GM19351 (cell line): Measurements from ENCODE around the gene MMRN2.
"Not testable (repeated sequence)": the region's sequence is repeated elsewhere in the genome, so short reads cannot be mapped to it uniquely, and the experiment has no call there.

Experiments used
- ATAC-seq: cut with Tn5 transposase; IDR thresholded peaks from one replicate; pipeline ENCODE4 v1.9.1; 2021; ENCODE audit warnings: mild to moderate bottlenecking, moderate library complexity; ENCODE audit not compliant: unreplicated experiment

Gene MMRN2

GRCh38 chr10:86956195-86956847 lies 1.1 kb downstream of the MMRN2 start:
- no peak for ATAC-seq

GRCh38 chr10:86955501-86956194 lies 1.8 kb downstream of the MMRN2 start:
- no peak for ATAC-seq

DNA sequence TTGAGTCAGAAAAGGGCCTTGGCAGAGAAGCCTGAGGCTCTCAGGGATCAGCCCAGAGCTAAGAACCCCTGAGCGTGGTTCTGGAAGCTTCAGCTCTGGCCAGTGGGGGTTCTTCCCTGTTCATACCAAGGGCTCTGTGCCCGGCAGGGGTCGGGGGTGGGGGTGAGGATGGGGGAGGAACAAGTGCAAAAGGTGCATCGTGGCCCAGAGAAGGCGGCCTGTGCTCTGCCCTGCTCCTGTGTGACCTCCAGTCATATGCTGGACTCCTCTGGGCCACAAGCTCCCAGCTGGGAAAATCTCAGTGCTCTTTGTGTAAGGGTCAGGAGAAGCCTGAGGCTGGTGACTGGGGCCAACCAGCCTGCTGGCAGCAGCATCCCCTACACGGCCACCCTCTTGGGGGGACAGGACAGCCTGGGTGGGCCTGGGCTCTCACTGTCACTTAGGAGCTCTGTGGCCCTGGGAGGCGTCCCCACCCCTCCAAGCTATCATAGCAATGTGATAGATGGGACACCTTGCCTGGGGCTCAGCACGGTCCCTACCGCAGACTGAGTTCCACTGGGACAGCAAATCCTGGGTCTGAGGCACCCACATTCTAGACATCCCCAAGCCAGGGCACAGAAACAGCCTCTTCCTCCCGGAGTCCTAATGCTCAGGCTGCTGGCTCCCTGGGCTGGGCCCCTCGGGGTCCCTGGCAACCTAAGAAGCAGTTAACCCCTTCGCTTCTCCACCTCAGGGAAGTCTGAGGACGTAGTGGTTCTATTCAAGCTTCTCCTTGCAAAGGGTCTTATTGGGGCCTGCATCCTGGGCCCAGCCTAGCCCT lies 2.5 kb downstream of the MMRN2 start:
- ATAC-seq: no peak

DNA sequence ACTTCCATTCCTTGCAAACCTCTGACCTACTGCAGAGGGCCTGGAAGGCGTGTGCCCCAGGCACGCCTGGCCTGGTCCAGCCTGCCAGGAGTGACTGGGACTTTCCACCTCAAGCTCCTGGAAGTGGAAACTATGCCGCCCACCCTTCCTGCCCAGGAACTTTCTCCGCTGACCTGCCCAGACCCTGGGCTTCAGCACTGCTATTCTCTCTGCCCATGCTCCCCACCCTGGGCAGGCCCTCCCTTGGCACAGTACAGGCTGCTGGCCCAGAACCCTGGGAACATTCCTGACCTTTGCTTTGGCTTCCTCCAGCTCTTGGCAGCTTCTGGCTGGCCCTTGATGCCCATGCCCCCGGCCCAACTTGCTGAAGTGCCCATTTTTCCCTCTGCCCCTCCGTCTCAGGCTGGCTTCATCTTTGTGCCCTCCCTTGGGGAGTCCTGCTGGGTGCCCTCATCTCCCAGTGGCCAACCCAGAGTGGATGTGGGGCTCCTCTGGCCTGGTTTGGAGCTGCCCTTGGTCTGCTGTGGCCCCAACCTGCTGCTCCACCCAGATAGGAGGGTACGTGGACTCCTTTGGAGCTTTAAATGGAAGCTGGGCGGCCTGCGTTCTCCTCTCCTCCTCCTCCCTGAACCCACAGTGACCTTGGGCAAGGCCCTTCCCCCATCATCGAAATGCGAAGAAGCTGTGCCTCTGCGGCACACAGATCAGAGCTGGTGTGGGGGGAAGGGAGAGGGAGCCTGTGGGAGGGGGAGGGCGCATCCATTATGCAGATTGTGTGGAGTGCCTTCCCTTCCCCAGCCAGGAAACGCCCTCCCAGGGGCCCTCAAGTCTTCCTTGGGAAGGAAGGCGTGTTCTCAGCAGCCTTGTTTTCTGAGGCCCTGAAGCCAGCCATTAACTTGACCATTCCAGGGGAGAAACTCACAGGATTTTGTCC lies 3.4 kb downstream of the MMRN2 start:
- no peak for ATAC-seq

DNA sequence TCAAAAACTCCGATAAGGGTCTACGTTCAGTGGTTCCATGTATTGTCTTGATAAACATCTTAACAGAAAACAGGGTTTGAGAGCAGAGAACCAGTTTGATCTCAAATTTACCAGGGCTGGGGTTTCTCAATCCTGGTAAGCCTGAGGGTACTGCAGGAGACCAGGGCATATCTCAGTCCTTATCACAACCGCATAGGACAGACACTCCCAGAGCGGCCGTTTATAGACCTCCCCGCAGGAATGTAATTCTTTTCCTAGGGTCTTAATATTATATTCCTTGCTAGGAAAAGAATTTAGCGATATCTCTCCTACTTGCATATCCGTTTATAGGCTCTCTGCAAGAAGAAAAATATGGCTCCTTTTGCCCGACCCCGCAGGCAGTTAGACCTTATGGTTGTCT lies 4.7 kb downstream of the MMRN2 start:
- ATAC-seq: not testable (repeated sequence)

GRCh38 chr10:86952106-86952505 lies 5.3 kb downstream of the MMRN2 start:
- ATAC-seq: no peak

DNA sequence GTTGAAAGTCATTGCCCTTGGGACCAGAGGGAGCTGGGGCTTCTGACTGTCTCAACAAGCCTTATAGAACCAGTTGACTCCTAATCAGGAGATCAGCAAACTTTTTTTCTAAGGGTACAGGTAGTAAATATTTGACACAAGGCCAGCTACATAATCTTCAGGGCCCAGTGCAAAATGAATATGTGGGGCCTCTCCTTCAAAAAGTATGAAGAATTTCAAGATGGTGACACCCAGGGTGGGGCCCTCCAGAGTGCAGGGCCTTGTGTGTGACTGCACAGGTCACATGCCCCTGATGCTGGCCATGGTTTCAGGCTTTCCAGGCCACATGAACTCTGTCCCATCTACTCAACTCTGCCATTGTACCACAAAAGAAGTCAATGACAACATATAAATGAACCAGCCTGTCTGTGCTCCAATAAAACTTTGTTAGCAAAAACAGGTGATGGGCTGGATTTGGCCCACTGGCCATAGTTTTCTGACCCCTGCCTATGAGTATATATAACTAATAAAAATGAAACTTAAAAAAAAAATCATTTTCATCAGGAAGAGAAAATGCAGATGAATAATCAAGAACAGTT lies 6.1 kb downstream of the MMRN2 start:
- no peak for ATAC-seq

DNA sequence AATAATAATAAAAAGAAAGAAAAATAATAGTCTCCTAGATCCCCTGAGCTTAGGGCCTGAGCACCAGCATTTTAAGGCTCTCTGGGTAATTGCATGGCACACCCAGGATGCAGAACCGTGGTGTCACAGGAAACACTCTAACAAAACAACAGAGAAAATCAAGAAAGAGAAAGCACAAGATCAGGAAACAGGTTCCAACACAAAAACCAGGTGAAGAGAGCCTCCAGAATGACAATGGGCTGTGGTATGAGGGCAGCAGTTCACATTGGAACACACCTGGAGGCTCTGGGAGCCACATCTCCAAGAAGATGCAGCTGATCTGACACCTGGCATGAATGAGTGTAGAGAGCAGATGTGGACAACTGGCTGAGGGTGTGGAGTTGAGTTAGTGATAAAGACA lies 7.1 kb downstream of the MMRN2 start:
- ATAC-seq: no peak

DNA sequence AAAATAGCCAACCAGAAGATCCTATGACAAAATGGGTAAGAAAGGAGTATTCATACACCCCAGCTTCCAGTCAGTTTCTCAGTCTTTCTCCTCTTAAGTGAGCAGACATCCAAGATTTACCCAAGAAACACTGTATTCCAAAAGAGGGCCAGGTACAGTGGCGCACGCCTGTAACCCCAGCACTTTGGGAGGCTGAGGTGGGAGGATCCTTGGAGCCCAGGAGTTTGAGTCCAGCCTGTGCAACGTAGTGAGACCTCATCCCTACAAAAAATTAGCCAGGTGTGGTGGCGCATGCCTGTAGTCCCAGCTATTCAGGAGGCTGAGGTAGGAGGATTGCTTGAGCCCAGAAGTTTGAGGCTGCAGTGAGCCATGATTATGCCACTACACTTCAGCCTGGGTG lies 9.6 kb downstream of the MMRN2 start:
- not testable (repeated sequence) for ATAC-seq

GRCh38 chr10:86946213-86947155 lies 10.9 kb downstream of the MMRN2 start:
- no peak for ATAC-seq

- no peak for ATAC-seq
Observed at GRCh38 chr10:86945361-86946212, 11.8 kb downstream of the MMRN2 start.

GRCh38 chr10:86944907-86945306 lies 12.5 kb downstream of the MMRN2 start:
- no peak for ATAC-seq

DNA sequence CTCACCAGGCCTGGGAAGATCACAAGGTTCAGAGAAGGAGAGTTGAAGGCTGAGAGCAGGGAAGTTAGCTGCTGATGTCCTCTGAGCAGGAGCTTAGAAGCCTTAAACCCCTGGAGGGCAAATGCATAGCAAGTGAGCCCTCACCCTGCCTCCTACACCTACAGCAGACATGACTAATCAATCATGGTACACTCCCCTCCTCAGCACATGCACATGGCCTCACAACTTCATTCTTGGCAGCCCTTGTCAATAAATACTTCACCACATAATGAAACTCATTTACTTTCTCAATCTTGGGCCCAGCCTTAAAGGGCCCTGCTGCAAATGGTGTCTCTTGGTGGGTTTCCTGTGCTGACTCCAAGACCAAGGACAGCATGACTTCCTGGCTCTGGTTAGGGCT lies 12.9 kb downstream of the MMRN2 start:
- no peak for ATAC-seq

DNA sequence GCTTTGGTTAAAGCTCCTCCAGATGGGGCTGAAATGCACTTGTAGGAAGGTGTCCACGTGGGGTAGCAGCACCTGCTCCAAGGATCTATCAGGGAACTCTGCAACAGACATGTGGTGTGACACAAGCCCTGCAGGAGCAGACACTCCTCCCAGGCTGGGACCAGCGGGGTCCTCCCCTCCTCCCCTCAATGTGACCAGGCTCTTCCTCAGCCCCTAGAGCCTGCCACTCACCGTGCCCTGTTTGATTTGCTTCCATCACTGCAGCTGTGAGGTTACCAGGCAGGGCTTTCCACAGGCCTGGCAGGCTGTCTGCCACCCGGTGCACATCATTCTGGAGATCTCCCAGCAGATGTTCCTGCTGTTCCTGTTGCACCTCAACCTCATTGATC lies 13.4 kb downstream of the MMRN2 start:
- no peak for ATAC-seq

DNA sequence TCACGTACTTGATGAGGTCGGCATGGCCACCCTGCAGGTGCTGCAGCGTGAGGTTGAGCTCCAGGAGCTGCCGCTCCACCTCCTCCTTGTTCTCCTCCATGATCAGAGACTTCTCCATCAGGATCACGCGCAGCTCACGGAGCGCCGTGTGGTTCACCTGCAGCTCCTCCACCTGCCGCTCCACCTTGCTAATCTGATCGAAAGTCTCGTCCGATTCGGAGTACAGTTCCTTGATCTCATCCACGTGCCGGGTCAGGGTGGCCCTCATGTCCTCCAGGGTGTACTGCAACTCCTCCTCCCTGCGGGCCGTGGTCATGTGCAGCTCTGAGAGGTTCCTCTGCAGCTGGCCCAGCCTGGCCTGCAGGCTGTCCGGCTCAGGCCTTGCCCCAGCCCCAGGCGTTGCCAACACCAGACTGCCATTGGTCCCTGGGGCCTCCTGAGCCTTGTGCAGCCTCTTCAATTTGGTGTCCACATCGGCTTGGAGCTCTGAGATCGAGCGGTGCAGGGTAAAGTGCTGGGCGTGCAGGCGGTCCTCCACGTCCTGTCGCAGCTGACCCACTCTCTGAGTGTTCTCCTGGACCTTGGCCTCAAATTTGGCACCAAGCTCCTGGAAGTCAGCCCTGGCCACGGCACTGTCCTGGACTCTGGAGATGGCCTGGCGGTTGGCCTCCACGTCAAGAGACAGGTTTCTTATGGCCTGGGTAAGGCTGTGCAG lies 13.9 kb downstream of the MMRN2 start:
- ATAC-seq: no peak

- no peak for ATAC-seq
Observed at GRCh38 chr10:86942441-86943315, 14.7 kb downstream of the MMRN2 start.

- no peak for ATAC-seq
Observed at GRCh38 chr10:86941991-86942421, 15.4 kb downstream of the MMRN2 start.
